GM12878 (cell line): ENCODE data around the gene NR2F1-AS1. TPM values are rescaled to one million over a fixed set of nuclear protein-coding genes. Genes with fewer than 3 reads are reported as not detected.

Experiments used
- ATAC-seq: fragments of 200-7000 bp; cut with Tn5 transposase; 3 replicates; pipeline ENCODE4 v1.9.1; 2020; ENCODE audit warnings: mild to moderate bottlenecking, moderate library complexity
- BruUV-seq: library from RNA; stranded (reverse); fragments of 400-500 nt; replicated peaks from 2 replicates; lab custom pipeline; 2021; lab: Mats Ljungman, UMichigan
- CTCF ChIA-PET: fragments of 300-600 bp; sonication (Branson Sonifier 250); formaldehyde crosslinking; extraction: SDS; loops from one replicate; lab custom pipeline; 2021; ENCODE audit warnings: inconsistent platforms; lab: Yijun Ruan, JAX
- POLR2A ChIA-PET: fragments of 350-600 bp; formaldehyde crosslinking; extraction: SDS; loops from one replicate; lab custom pipeline; 2021; ENCODE audit warnings: inconsistent platforms; lab: Charles Lee
- RAD21 ChIA-PET: fragments of 300-600 bp; sonication (Branson Sonifier 250); formaldehyde crosslinking; loops from one replicate; lab custom pipeline; 2023; ENCODE audit warnings: antibody characterized with exemption; ENCODE audit not compliant: unreplicated experiment; lab: Charles Lee
- SMC1A ChIA-PET: fragments of 300-600 bp; sonication (Branson Sonifier 250); formaldehyde crosslinking; loops from one replicate; lab custom pipeline; 2023; ENCODE audit not compliant: unreplicated experiment, uncharacterized antibody; lab: Charles Lee
- DNase-seq: peaks from one replicate; pipeline ENCODE4 v3.0.0-alpha.2; 2011; ENCODE audit warnings: low read depth, low spot score
- FAIRE-seq: peaks from 3 replicates; lab custom pipeline; 2011; peaks lifted over from hg19 to GRCh38; lab: Jason Lieb, UNC
- H2AFZ ChIP-seq: 2 replicates; pipeline ENCODE4 v1.6.0; 2011; ENCODE audit warnings: low read depth, low read length, control low read depth; ENCODE audit not compliant: control insufficient read depth
- H3K27ac ChIP-seq: 2 replicates; pipeline ENCODE4 v1.5.1; 2011; ENCODE audit warnings: control low read depth; ENCODE audit not compliant: control insufficient read depth, insufficient read depth
- H3K27me3 ChIP-seq, 2 experiments: replicated peaks in 1 of 2; 2 replicates each; pipeline versions ENCODE4 v1.6.0 to v1.6.1; 2011; ENCODE audit warnings: low read length in 1 of 2; ENCODE audit not compliant: control insufficient read depth in 2 of 2, insufficient read depth in 2 of 2
- H3K36me3 ChIP-seq, 2 experiments: 2 replicates each; pipeline ENCODE4 v1.5.1; 2011; ENCODE audit warnings: low read length in 1 of 2; ENCODE audit not compliant: control insufficient read depth in 2 of 2, insufficient read depth in 2 of 2
- H3K4me1 ChIP-seq: 2 replicates; pipeline ENCODE4 v1.6.1; 2011; ENCODE audit warnings: mild to moderate bottlenecking, low read length, moderate library complexity, mixed read lengths; ENCODE audit not compliant: control insufficient read depth, insufficient read depth
- H3K4me2 ChIP-seq: 2 replicates; pipeline ENCODE4 v1.6.0; 2011; ENCODE audit warnings: control low read depth; ENCODE audit not compliant: control insufficient read depth, insufficient read depth
- H3K4me3 ChIP-seq: fragments of 200-600 bp; sonication (generic); 2 replicates; pipeline ENCODE4 v1.5.1; 2016
- H3K79me2 ChIP-seq: 2 replicates; pipeline ENCODE4 v1.6.0; 2011; ENCODE audit warnings: low read length; ENCODE audit not compliant: control insufficient read depth, insufficient read depth
- H3K9ac ChIP-seq: 2 replicates; pipeline ENCODE4 v1.8.0; 2011; ENCODE audit warnings: low read length, control low read depth, mixed read lengths; ENCODE audit not compliant: control insufficient read depth, insufficient read depth
- H3K9me3 ChIP-seq: replicated peaks from 3 replicates; pipeline ENCODE4 v1.5.1; 2011; ENCODE audit warnings: mild to moderate bottlenecking, low read length; ENCODE audit not compliant: control insufficient read depth, insufficient read depth
- H4K20me1 ChIP-seq: 2 replicates; pipeline ENCODE4 v1.6.0; 2011; ENCODE audit not compliant: control insufficient read depth, insufficient read depth
- CBX3 ChIP-seq: fragments of 200-600 bp; sonication (generic); IDR thresholded peaks from 2 replicates; pipeline ENCODE4 v1.6.1; 2016; ENCODE audit warnings: low read depth, borderline replicate concordance
- GATAD2B ChIP-seq: fragments of 450-650 bp; conservative IDR thresholded peaks from 2 replicates; pipeline ENCODE4 v1.6.1; 2017; ENCODE audit warnings: low read depth, mild to moderate bottlenecking, moderate library complexity
- MYB ChIP-seq: fragments of 150-350 bp; IDR thresholded peaks from 2 replicates; pipeline ENCODE4 v1.6.1; 2014; ENCODE audit warnings: mild to moderate bottlenecking, low read depth, low read length, borderline replicate concordance
- POLR2A ChIP-seq: IDR thresholded peaks from 2 replicates; pipeline ENCODE4 v1.6.1; 2011; ENCODE audit warnings: low read depth, mild to moderate bottlenecking, low read length
- RCOR1 ChIP-seq: conservative IDR thresholded peaks from 2 replicates; pipeline ENCODE4 v1.6.1; 2012; ENCODE audit warnings: low read depth, low read length, improper control_type of control experiment
- SUPT20H ChIP-seq: IDR thresholded peaks from 2 replicates; pipeline ENCODE4 v1.6.1; 2011; ENCODE audit warnings: low read depth, mild to moderate bottlenecking, low read length, moderate library complexity, borderline replicate concordance; ENCODE audit not compliant: control insufficient read depth
- SUZ12 ChIP-seq: fragments of 200-600 bp; sonication (generic); IDR thresholded peaks from one replicate; pipeline ENCODE4 v1.6.1; 2018; ENCODE audit warnings: antibody characterized with exemption, mild to moderate bottlenecking; ENCODE audit not compliant: unreplicated experiment
- USF1 ChIP-seq: IDR thresholded peaks from 2 replicates; pipeline ENCODE4 v1.6.1; 2011; ENCODE audit warnings: borderline replicate concordance, low read depth, mild to moderate bottlenecking, moderate library complexity, mixed read lengths, low read length; ENCODE audit not compliant: insufficient read depth; ENCODE audit errors: extremely low read length
- USF2 ChIP-seq: IDR thresholded peaks from 2 replicates; pipeline ENCODE4 v1.6.1; 2011; ENCODE audit warnings: low read depth, low read length, improper control_type of control experiment, borderline replicate concordance
- WRNIP1 ChIP-seq: IDR thresholded peaks from 2 replicates; pipeline ENCODE4 v1.6.1; 2011; ENCODE audit warnings: low read depth, low read length, improper control_type of control experiment, borderline replicate concordance
- ZNF217 ChIP-seq: fragments of 450-650 bp; IDR thresholded peaks from 2 replicates; pipeline ENCODE4 v1.6.1; 2017; ENCODE audit warnings: antibody characterized with exemption, mild to moderate bottlenecking
- WGBS: methylation state at CpG from one replicate; pipeline ENCODE4 v1.1.6; 2016; ENCODE audit warnings: low lambda C conversion rate; ENCODE audit not compliant: insufficient replicate concordance, insufficient coverage; ENCODE audit errors: missing lambda C conversion rate; 5-methylcytosine and 5-hydroxymethylcytosine counted together
- in situ Hi-C: fragments of 300-500 bp; cut with MboI; formaldehyde crosslinking; loops from 9 replicates; pipeline ENCODE4 v1.14.3; 2018; ENCODE audit warnings: mixed read lengths
- intact Hi-C: fragments of 100-400 bp; cut with micrococcal nuclease; formaldehyde crosslinking; loops from one replicate; pipeline ENCODE4 v1.14.2; 2022; ENCODE audit not compliant: unreplicated experiment
- polyA plus RNA-seq, 11 experiments: library from polyadenylated mRNA; depleted of rRNA in 4 of 11; unstranded in 6 of 11; stranded (reverse) in 5 of 11; fragments of >200 nt; fragmentation: Nextera tagmentation in 4 of 11; fragmentation: Illumina TruSeq in 1 of 11; extraction: Ambion mirVana in 4 of 11; extraction: Trizol in 1 of 11; gene quantifications; 1 replicate in 1 of 11; 2 replicates in 10 of 11; pipeline versions ENCODE4 v1.2.1 to v1.2.3, GENCODE V29; 2011 to 2016; ENCODE audit warnings: inconsistent platforms in 2 of 11, missing spikeins in 2 of 11, low read depth in 1 of 11
- total RNA-seq, 4 experiments: library from RNA; depleted of rRNA in 3 of 4; stranded (reverse); fragments of >200 nt in 3 of 4; fragmentation: Illumina TruSeq in 1 of 4; extraction: Trizol in 1 of 4; gene quantifications; 2 replicates each; pipeline versions ENCODE4 v1.2.1 to v1.2.3, GENCODE V29; 2013 to 2021

Gene NR2F1-AS1
- total and polyA plus RNA-seq, 10 of the 15 experiments (the other 5 are each of a cell fraction or from before 2014, with no cell fraction given), result 0.11 to 0.85 (median 0.27) TPM

GRCh38 chr5:93589829-93590215 is 8.8 kb upstream of the NR2F1-AS1 start:
- Histone ChIP-seq H3K4me2 (no peak overlapping the region), H2AFZ (no peak overlapping the region), H3K4me3 (no peak overlapping the region)
- RAD21 ChIA-PET, result no interaction called here
- 60% methylated on average over 2 of the region's 2 CpGs for WGBS
- TF ChIP-seq USF2 (no peak), SUZ12 (no peak), MYB (no peak), POLR2A (no peak), ZNF217 (no peak), GATAD2B (no peak), SUPT20H (no peak), USF1 (no peak), WRNIP1 (no peak), CBX3 (no peak), RCOR1 (no peak)
- TF ChIP-seq, all 136 proteins: peak for 0
- Histone ChIP-seq H3K36me3 (no peaks in the 10 kb centered on the region), H4K20me1 (no peaks in the 10 kb centered on the region), H3K9ac (no peak overlapping the region), H3K27ac (no peak overlapping the region), H3K27me3 (peaks cover 13 to 26% of the 10 kb centered on the region in 2 experiments), H3K9me3 (no peaks in the 10 kb centered on the region; the same call in 2 of the 3 replicates), H3K79me2 (no peaks in the 10 kb centered on the region), H3K4me1 (no peaks in the 10 kb centered on the region)
- POLR2A ChIA-PET, result no interaction called here
- CTCF ChIA-PET, result no interaction called here
- no peak for DNase-seq
- in situ Hi-C loops (loop anchor here (25.0 kb wide), 1 partner anchor 1097 kb away; no protein-coding TSS in a partner anchor), intact Hi-C loops (no loop called here)
- FAIRE-seq, result no peak
- SMC1A ChIA-PET, result interaction anchor here (0.9 kb wide), 1 partner anchor 21 kb away, joined by 3 read pairs; no protein-coding TSS in a partner anchor
- ATAC-seq, result no peak
- no TSS peak for BruUV-seq
